ENCODE data around the gene PIK3R6.

DNA sequence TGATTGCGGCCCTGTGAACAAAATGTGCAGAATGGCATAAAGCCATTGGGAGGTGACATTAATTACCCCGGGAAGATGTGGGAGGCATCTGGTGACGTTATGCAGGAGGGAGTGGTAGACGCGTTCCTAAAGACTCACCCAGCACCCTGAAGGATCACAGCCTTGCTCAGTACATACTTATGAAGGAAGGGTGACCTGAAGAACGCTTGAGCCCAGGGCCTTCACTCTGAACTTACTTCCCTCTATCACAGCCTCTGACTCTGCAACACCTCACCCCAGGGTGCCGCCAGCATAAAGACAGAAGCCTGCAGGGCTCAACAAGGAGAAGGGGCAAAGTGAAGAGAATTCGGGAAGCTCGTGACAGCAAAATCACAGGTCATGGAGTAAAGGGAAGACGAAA lies 77.7 kb downstream of the PIK3R6 start:
- TF ChIP-seq CTCF (IDR thresholded peaks at IDR 0.05) (no peak), POLR2A (IDR thresholded peaks at IDR 0.05) (no peak)
